Mesenchymal stem cell (in vitro differentiated cells and primary cell): ENCODE data around the gene RAD51B.
A peak's percentile ranks its signal among the peaks of the same experiment; 100 is the strongest.

ENCODE experiments used
- DNase-seq: peaks from one replicate; pipeline ENCODE4 v3.0.0-alpha.2; 2013
- H2AFZ ChIP-seq: one replicate; pipeline ENCODE4 v1.6.1; 2013; ENCODE audit warnings: low read depth, mild to moderate bottlenecking, control low read depth, inconsistent platforms, low read length, moderate library complexity
- H2AK5ac ChIP-seq: 2 replicates; pipeline ENCODE4 v1.6.1; 2013; ENCODE audit warnings: low read length, moderate library complexity, mild to moderate bottlenecking, inconsistent platforms; ENCODE audit not compliant: severe bottlenecking
- H2BK120ac ChIP-seq: one replicate; pipeline ENCODE4 v1.6.1; 2013; ENCODE audit warnings: low read depth, mild to moderate bottlenecking, inconsistent platforms, low read length, moderate library complexity
- H2BK12ac ChIP-seq, 2 experiments: one replicate each; pipeline ENCODE4 v1.6.1; 2013; ENCODE audit warnings: inconsistent platforms in 2 of 2, low read length in 2 of 2, mild to moderate bottlenecking in 2 of 2, moderate library complexity in 2 of 2, control low read depth in 1 of 2
- H2BK15ac ChIP-seq: one replicate; pipeline ENCODE4 v1.6.1; 2013; ENCODE audit warnings: mild to moderate bottlenecking, low read depth, inconsistent platforms; ENCODE audit not compliant: poor library complexity, severe bottlenecking
- H2BK5ac ChIP-seq: 2 replicates; pipeline ENCODE4 v1.6.1; 2013; ENCODE audit warnings: low read depth, mild to moderate bottlenecking, low read length, control low read depth, inconsistent platforms; ENCODE audit not compliant: poor library complexity, severe bottlenecking
- H3K14ac ChIP-seq, 2 experiments: one replicate each; pipeline ENCODE4 v1.6.1; 2013; ENCODE audit warnings: inconsistent platforms in 2 of 2, low read length in 2 of 2, control low read depth in 1 of 2, mild to moderate bottlenecking in 1 of 2, moderate library complexity in 1 of 2
- H3K18ac ChIP-seq, 2 experiments: one replicate each; pipeline ENCODE4 v1.6.1; 2013; ENCODE audit warnings: inconsistent platforms in 2 of 2, low read length in 2 of 2, control low read depth in 1 of 2, low read depth in 1 of 2, mild to moderate bottlenecking in 1 of 2
- H3K23ac ChIP-seq, 2 experiments: one replicate each; pipeline ENCODE4 v1.6.1; 2013; ENCODE audit warnings: inconsistent platforms in 2 of 2, low read length in 2 of 2, mild to moderate bottlenecking in 2 of 2, moderate library complexity in 2 of 2, control low read depth in 1 of 2
- H3K27ac ChIP-seq: 2 replicates; pipeline ENCODE4 v1.5.1; 2013; ENCODE audit warnings: mild to moderate bottlenecking, moderate library complexity, low read length, control low read depth, inconsistent platforms; ENCODE audit not compliant: poor library complexity, severe bottlenecking
- H3K27me3 ChIP-seq, 2 experiments: 2 replicates each; pipeline versions ENCODE4 v1.6.1 to v1.7.0; 2013; ENCODE audit warnings: low read length in 2 of 2, mild to moderate bottlenecking in 2 of 2, moderate library complexity in 2 of 2, control low read depth in 1 of 2, inconsistent platforms in 1 of 2; ENCODE audit not compliant: control insufficient read depth in 1 of 2, insufficient read depth in 1 of 2
- H3K36me3 ChIP-seq, 2 experiments: 2 replicates each; pipeline versions ENCODE4 v1.6.1 to v1.7.0; 2013; ENCODE audit warnings: low read length in 2 of 2, control low read depth in 1 of 2, inconsistent platforms in 1 of 2, low read depth in 1 of 2, mild to moderate bottlenecking in 1 of 2; ENCODE audit not compliant: insufficient read depth in 2 of 2, control insufficient read depth in 1 of 2
- H3K4ac ChIP-seq, 2 experiments: one replicate each; pipeline ENCODE4 v1.6.1; 2013; ENCODE audit warnings: inconsistent platforms in 2 of 2, low read length in 2 of 2, mild to moderate bottlenecking in 2 of 2, moderate library complexity in 2 of 2, control low read depth in 1 of 2, low read depth in 1 of 2
- H3K4me1 ChIP-seq: 2 replicates; pipeline ENCODE4 v1.6.1; 2013; ENCODE audit warnings: low read depth, low read length, control low read depth; ENCODE audit not compliant: control insufficient read depth, insufficient read depth
- H3K4me2 ChIP-seq: 2 replicates; pipeline ENCODE4 v1.6.1; 2013; ENCODE audit warnings: low read length, mild to moderate bottlenecking, inconsistent platforms; ENCODE audit not compliant: poor library complexity, severe bottlenecking
- H3K4me3 ChIP-seq, 2 experiments: 2 replicates each; pipeline versions ENCODE4 v1.5.1 to v1.7.0; 2013; ENCODE audit warnings: low read length in 2 of 2, mild to moderate bottlenecking in 2 of 2, control low read depth in 1 of 2, low read depth in 1 of 2; ENCODE audit not compliant: insufficient read depth in 1 of 2
- H3K79me1 ChIP-seq: replicated peaks from 2 replicates; pipeline ENCODE4 v1.6.1; 2013; ENCODE audit warnings: mild to moderate bottlenecking, control low read depth, low read length, inconsistent platforms; ENCODE audit not compliant: poor library complexity, severe bottlenecking
- H3K9ac ChIP-seq: 2 replicates; pipeline ENCODE4 v1.7.0; 2013; ENCODE audit warnings: mild to moderate bottlenecking, low read length, moderate library complexity
- H3K9me3 ChIP-seq: 2 replicates; pipeline ENCODE4 v1.7.0; 2013; ENCODE audit warnings: mild to moderate bottlenecking, low read length; ENCODE audit not compliant: control insufficient read depth
- H4K8ac ChIP-seq: one replicate; pipeline ENCODE4 v1.6.1; 2013; ENCODE audit warnings: inconsistent platforms, mild to moderate bottlenecking, low read length, moderate library complexity
- H4K91ac ChIP-seq: one replicate; pipeline ENCODE4 v1.6.1; 2013; ENCODE audit warnings: mild to moderate bottlenecking, low read length, inconsistent platforms
- WGBS: methylation state at CpG from one replicate; pipeline ENCODE4 v1.1.7; 2013; ENCODE audit warnings: mixed read lengths; 5-methylcytosine and 5-hydroxymethylcytosine counted together

RAD51B gene

GRCh38 chr14:68679301-68679700 is 859.7 kb downstream of the RAD51B start:
- Histone ChIP-seq H3K36me3 (peaks cover 0 to 7% of the 10 kb centered on the region in 2 experiments), H2BK15ac (no peak overlapping the region), H2AFZ (no peak overlapping the region), H3K79me1 (peaks cover 10% of the 10 kb centered on the region), H3K4ac (peak overlapping the region in 1 of 2 experiments; percentile 71), H3K4me2 (no peak overlapping the region), H3K4me3 (no peak overlapping the region), H2BK120ac (no peak overlapping the region), H3K9me3 (no peaks in the 10 kb centered on the region), H3K27ac (peak overlapping the region; percentile 83), H3K9ac (no peak overlapping the region), H2AK5ac (peak overlapping the region; percentile 1), H2BK12ac (no peak overlapping the region), H4K8ac (no peak overlapping the region), H4K91ac (no peak overlapping the region), H3K14ac (no peak overlapping the region), H3K4me1 (peaks cover 16% of the 10 kb centered on the region), H3K23ac (no peak overlapping the region), H3K27me3 (no peaks in the 10 kb centered on the region), H2BK5ac (no peak overlapping the region), H3K18ac (peak overlapping the region; percentile 19 to 42)
- no peak for DNase-seq

- DNase-seq: no peak
- H3K4ac ChIP-seq: peak overlapping the region in 1 of 2 experiments; percentile 71
- H3K27ac ChIP-seq: peak overlapping the region; percentile 83
- H3K79me1 ChIP-seq: peaks cover 11% of the 10 kb centered on the region
- H2AFZ ChIP-seq: no peak overlapping the region
- peak overlapping the region in 1 of 2 experiments; percentile 49 for H2BK12ac ChIP-seq
- H3K14ac ChIP-seq: no peak overlapping the region
- no peak overlapping the region for H3K9ac ChIP-seq
- peak overlapping the region; percentile 19 to 42 for H3K18ac ChIP-seq
- no peak overlapping the region for H4K8ac ChIP-seq
- no peak overlapping the region for H2BK15ac ChIP-seq
- H4K91ac ChIP-seq: no peak overlapping the region
- H3K9me3 ChIP-seq: no peaks in the 10 kb centered on the region
- peaks cover 0 to 7% of the 10 kb centered on the region in 2 experiments for H3K36me3 ChIP-seq
- no peak overlapping the region for H2BK120ac ChIP-seq
- H3K4me3 ChIP-seq: no peak overlapping the region
- H3K23ac ChIP-seq: no peak overlapping the region
- WGBS: 93% methylated on average over 6 of the region's 8 CpGs
- peaks cover 17% of the 10 kb centered on the region for H3K4me1 ChIP-seq
- H3K4me2 ChIP-seq: no peak overlapping the region
- no peaks in the 10 kb centered on the region for H3K27me3 ChIP-seq
- H2AK5ac ChIP-seq: no peak overlapping the region
- no peak overlapping the region for H2BK5ac ChIP-seq
Measured at GRCh38 chr14:68679746-68680467, 860.3 kb downstream of the RAD51B start.

- Histone ChIP-seq H3K36me3 (peaks cover 0 to 7% of the 10 kb centered on the region in 2 experiments), H3K4me3 (no peak overlapping the region), H3K4ac (peak overlapping the region in 1 of 2 experiments; percentile 97), H2BK5ac (peak overlapping the region; percentile 39), H2BK15ac (no peak overlapping the region), H4K91ac (no peak overlapping the region), H3K4me2 (no peak overlapping the region), H4K8ac (peak overlapping the region; percentile 38), H2BK120ac (peak overlapping the region; percentile 50), H3K18ac (peak overlapping the region; percentile 3 to 28), H3K9ac (peak overlapping the region; percentile 83), H2AK5ac (peak overlapping the region; percentile 4), H2AFZ (no peak overlapping the region), H3K4me1 (peaks cover 22% of the 10 kb centered on the region), H3K14ac (no peak overlapping the region), H3K27ac (peak overlapping the region; percentile 0), H3K79me1 (peaks cover 11% of the 10 kb centered on the region), H3K23ac (no peak overlapping the region), H3K9me3 (no peaks in the 10 kb centered on the region), H2BK12ac (peak overlapping the region in 1 of 2 experiments; percentile 12), H3K27me3 (no peaks in the 10 kb centered on the region)
- DNase-seq: peak; percentile 49
- 35% methylated on average over 9 of the region's 9 CpGs for WGBS
Measured at GRCh38 chr14:68680541-68681051, 861.0 kb downstream of the RAD51B start.

- H2BK120ac ChIP-seq: peak overlapping the region; percentile 85
- peaks cover 11% of the 10 kb centered on the region for H3K79me1 ChIP-seq
- peak overlapping the region; percentile 91 for H4K91ac ChIP-seq
- peak overlapping the region; percentile 95 to 97 for H2BK12ac ChIP-seq
- no peak overlapping the region for H3K4me2 ChIP-seq
- H3K4me1 ChIP-seq: peaks cover 26% of the 10 kb centered on the region
- no peak overlapping the region for H2AFZ ChIP-seq
- peak overlapping the region; percentile 83 for H3K9ac ChIP-seq
- peak overlapping the region; percentile 83 to 97 for H3K4ac ChIP-seq
- H3K4me3 ChIP-seq: peak overlapping the region in 1 of 2 experiments; percentile 8
- DNase-seq: no peak
- H3K23ac ChIP-seq: no peak overlapping the region
- 94% methylated on average over 9 of the region's 9 CpGs for WGBS
- no peaks in the 10 kb centered on the region for H3K9me3 ChIP-seq
- peak overlapping the region; percentile 82 to 86 for H3K18ac ChIP-seq
- peak overlapping the region in 1 of 2 experiments; percentile 79 for H3K14ac ChIP-seq
- no peaks in the 10 kb centered on the region for H3K27me3 ChIP-seq
- H3K27ac ChIP-seq: no peak overlapping the region
- peak overlapping the region; percentile 9 for H2BK5ac ChIP-seq
- peaks cover 0 to 3% of the 10 kb centered on the region in 2 experiments for H3K36me3 ChIP-seq
- H4K8ac ChIP-seq: peak overlapping the region; percentile 76
- H2BK15ac ChIP-seq: peak overlapping the region; percentile 78
- H2AK5ac ChIP-seq: peak overlapping the region; percentile 93
Measured at GRCh38 chr14:68681256-68682011, 861.9 kb downstream of the RAD51B start.
